Measurements from ENCODE around the gene CHL1.

GRCh38 chr3:427128-427527 lies 230.6 kb downstream of the CHL1 start:
- TF ChIP-seq POLR2AphosphoS5 (IDR thresholded peaks at IDR 0.05; ENCODE audit: low read depth, low read length) (no peak), POU2F2 (IDR thresholded peaks at IDR 0.05; ENCODE audit: low read depth, low read length) (no peak)

Measured in GM12891 (cell line).